Measurements from ENCODE around the gene IL1R2. TPM values are rescaled to one million over a fixed set of nuclear protein-coding genes. Genes with fewer than 3 reads are reported as not detected.
"Not testable (repeated sequence)": the region's sequence is repeated elsewhere in the genome, so short reads cannot be mapped to it uniquely, and the experiment has no call there.

Gene IL1R2
- total RNA-seq, 1 donor from 2014 or later = 3.6 TPM

DNA sequence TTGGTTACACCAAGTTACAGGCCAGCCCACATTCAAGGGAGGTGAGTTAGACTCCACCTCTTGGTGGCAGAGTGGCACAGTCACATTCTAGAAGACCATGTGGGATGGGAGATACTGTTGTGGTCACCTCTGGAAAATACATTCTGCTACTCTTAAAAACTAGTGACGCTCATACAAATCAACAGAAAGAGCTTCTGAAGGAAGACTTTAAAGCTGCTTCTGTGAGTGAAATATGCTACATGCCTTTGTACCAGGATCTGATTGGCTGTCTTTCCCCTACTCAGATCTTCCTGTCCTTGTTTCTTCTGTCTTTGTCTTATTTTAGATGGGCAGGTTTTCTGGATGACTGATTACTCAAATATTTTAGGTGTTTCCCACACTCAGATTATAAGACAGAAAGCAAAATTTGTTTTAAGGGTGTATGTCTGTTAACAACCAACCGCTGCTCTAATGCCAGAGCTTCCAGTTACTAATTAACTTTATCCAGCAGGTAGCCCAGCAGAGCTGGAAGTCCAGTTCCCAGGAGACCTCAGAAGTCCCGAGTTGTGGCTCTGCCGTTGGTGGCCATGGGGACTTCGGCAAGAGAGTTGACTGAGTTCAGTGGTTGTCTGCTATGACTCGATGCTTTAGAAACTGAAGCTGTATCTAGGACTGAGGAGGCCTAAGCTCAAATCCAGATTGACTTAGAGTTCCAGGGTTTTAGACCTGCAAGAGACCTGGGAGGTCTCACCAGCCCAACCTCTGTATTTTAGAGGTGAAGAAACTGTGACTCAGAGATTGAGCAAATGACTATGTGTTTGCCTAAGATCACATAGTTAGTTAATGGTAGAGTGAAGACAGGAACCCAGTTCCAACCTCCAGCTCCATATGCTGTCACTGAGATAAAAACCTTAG, 7.4 kb downstream of the IL1R2 start:
- no peak for DNase-seq (ENCODE audit: low spot score)

DNA sequence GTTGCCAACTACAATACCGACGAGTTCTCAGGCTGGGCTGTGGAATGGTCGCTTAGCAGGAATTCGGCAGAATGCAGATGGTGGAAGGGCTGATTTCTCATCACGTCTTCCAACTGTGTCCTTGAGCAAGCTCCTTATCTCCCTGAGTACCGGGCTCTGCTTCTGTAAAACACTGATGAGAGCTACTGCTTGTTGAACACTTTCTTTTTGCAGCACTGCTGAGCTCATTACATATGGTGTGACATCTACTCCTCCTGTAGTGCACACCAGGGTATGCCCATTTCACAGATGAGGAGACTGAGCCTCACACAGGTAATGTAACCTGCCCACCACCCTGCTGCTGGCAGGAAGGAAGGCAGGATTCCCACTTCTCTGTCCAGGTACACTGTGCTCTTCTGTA, 8.3 kb downstream of the IL1R2 start:
- DNase-seq (ENCODE audit: low spot score) = no peak

DNA sequence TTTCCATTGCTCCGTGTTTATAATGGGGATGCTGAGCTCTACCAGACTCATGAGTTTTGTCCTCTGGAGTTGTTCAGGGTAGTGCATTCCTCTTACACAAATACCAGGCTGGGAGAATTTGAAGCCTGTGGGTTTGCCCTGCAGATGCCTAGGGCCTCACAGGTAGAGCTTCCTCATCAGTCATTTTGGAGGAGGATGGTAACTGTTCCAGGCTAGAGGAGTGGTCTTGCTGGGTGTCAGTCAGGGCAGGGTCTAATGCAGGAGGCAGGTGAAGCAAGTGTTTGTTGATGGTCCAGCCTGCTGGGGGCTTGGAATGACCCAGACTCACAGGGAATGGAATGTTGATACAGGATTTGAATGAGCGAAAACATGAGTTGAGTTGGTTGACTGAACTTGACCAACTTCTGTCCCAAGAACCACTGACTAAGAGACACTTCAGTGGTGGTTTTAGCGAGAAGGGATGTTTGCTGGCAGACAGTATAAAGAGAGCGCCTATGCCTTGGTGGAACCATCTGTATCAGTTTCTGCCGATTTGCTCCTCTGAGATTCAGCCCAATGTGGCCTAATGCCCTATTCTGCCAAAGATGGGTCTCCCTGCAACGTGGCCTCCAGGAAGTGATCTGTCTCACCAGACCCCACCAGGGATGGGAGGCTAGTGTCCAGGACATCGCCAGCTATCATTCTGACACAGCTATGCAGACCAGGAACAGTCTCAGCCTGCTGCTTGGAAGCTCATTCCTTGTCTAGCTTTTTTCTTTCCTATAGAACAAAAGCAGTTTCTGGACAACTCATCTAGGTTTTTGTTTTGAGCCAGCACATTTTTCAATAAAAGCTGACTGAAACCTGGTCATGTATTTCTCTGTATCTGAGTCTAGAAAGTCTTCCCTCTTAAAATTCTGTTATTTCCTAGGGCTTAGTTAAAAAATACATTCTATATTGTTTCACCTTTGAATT, 9.3 kb downstream of the IL1R2 start:
- DNase-seq (ENCODE audit: low spot score) = no peak

DNA sequence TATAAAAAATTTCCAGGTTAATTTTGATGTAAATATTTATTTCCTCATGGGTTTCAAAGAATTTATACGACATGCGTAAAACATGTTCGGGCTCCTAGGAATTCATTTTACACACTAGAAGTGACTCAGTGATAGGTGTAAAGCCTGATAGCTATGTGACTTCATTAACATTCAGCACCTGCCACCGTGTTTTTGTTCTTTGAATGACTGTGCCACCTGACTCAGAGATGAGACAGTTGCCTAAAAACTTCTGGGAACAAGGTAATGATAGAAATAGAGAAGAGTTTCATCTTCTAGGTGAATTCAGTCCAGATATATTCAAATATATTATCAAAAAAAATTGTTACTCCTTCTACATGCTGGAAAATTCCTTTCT, 10.0 kb downstream of the IL1R2 start:
- no peak for DNase-seq (ENCODE audit: low spot score)

DNA sequence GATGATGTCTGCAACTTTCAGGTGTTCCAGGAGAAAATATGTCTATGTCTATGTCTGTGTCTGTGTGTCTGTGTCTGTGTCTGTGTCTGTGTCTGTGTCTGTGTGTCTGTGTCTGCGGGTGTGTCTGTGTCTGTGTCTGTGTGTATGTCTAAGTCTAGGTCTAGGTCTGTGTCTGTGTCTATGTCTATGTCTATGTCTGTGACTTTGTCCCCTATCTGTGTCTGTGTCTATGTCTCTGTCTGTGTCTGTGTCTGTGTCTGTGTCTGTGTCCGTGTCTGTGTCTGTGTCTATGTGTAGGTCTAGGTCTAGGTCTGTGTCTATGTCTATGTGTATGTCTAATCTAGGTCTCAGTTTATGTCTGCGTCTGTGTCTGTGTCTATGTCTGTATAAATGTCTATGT, 10.5 kb downstream of the IL1R2 start:
- no peak for DNase-seq (ENCODE audit: low spot score)

DNA sequence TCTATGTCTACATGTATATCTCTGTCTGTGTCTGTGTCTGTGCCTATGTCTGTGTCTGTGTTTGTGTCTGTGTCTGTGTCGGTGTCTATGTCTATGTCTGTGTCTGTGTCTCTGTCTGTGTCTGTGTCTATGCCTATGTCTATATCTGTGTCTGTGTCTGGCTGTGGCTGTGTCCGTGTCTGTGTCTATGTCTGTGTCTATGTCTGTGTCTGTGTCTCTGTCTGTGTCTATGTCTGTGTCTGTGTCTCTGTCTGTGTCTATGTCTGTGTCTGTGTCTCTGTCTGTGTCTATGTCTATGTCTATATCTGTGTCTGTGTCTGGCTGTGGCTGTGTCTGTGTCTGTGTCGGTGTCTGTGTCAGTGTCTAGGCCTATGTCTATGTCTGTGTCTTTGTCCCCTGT, 11.1 kb downstream of the IL1R2 start:
- not testable (repeated sequence) for DNase-seq (ENCODE audit: low spot score)

DNA sequence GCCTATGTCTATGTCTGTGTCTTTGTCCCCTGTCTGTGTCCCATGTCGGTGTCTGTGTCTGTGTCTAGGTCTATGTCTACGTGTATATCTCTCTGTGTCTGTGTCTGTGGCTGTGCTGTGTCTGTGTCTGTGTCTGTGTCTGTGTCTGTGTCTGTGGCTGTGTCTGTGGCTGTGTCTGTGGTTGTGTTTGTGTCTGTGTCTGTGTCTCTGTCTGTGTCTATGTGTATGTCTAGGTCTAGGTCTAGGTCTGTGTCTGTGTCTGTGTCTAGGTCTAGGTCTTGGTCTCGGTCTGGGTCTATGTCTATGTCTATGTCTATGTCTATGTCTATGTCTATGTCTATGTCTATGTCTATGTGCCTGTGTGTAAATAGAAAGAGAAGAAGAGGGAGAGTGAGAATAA, 11.9 kb downstream of the IL1R2 start:
- no peak for DNase-seq (ENCODE audit: low spot score)

DNA sequence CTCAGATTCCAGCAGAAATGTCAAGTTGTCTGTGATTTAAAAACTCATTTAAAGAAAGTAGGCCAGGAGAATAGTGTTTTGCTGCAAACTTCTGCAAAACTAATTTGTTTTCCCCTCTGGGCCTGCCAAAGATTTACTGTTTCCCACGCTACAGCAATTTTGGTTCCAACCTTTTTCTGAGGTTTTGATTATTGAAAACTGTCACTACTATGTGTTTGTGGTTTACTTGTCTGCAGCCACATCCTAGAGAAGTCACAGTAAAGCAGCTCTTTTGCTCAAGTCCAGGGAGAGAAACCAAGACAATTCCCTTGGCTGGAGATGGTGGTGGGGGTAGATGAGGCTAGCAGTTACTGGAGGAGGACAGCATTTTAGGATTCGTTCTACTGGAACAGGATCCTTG, 12.8 kb downstream of the IL1R2 start:
- no peak for DNase-seq (ENCODE audit: low spot score)

DNA sequence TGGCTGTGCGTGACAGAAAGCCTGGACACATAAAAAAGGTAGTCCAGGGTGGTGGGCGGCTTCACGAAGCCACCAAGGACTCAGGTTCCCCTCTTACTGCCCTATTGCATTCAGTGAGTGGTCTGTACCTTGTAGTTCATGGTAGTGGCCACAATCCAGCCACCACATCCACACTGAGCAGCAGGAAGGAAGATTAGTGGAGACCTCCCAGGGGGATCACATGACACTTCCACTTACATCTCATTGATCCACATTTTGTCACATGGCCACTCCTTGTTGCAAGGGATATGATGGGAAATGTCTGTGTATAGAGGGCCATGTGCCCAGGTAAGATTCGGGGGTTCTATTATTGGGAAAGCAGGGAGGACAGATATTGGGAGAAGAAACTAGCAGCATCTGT, 13.7 kb downstream of the IL1R2 start:
- DNase-seq (ENCODE audit: low spot score) = no peak

DNA sequence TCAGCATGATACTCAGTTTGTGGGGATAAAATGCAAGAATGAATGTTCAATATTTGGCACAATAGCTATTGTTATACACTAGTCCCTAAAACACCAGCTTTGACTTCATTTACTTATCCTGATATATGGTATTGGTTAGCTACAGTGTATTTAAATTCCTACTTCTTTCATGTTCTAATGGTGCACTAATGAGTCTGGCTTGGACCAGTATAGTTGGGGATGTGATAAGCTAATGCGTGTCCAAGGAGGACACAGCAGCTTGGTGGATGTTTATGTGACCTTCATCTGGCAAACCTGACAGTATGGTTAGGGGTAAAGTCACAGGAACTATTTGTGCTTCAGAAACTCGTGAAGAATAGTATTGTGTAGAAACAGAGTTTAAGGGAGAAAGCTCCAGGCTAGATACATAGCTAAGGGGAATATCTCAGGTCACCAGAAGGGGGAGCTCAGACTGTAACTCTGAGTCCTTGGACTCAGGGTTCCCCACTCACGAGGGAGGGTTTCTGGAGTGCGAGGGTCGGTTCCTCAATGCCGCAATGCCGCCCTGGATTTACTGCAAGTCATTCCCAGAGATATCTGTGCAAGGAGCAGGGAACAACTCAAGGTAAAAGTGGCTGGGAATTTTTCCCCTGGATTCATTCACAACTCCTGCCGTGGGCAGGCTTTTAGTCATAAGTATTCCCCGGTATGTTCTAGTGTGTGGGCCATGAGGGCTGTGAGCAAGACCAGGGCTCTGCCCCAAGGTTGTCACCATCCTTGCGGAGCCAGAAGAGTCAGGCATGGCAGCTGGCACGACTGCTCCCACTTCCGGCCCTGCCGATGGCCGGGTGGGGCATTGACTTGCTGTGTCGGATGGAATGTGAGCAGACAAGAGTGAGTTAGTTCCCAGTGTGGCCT, 14.5 kb downstream of the IL1R2 start:
- DNase-seq (ENCODE audit: low spot score) = peak; percentile 44

DNA sequence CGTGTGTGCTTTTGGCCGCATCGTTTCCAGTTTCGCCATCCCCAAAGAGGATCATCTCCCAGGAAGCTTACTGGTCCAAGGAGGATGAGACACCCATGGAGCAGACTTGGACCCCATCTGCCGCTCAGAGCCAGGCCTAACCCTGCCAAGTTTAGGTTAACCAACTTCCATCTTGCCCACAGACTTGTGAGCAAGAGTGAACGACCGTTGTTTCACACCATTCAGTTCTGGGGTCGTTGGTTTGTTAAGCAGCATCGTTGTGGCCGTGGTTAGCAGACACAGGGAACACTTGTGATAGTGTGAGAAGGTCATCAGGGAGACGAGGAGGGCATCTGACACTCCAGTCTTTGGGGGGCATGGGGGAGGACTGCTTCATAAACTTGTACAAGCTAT, 15.1 kb downstream of the IL1R2 start:
- no peak for DNase-seq (ENCODE audit: low spot score)

DNA sequence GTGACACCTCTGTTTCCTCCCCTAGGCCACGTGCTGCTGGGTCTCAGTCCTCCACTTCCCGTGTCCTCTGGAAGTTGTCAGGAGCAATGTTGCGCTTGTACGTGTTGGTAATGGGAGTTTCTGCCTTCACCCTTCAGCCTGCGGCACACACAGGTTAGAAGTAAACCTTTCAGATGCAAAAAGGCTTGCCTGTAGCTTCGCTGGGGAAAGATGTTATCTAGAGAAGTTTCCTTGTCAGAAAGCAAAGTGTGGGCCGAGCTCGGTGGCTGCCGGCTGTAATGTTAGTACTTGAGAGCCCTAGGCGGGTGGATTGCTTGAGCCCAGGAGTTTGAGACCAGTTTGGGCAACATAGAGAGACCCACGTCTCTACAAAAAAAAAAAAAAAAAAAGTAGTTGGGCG, 16.7 kb downstream of the IL1R2 start:
- no peak for DNase-seq (ENCODE audit: low spot score)

DNA sequence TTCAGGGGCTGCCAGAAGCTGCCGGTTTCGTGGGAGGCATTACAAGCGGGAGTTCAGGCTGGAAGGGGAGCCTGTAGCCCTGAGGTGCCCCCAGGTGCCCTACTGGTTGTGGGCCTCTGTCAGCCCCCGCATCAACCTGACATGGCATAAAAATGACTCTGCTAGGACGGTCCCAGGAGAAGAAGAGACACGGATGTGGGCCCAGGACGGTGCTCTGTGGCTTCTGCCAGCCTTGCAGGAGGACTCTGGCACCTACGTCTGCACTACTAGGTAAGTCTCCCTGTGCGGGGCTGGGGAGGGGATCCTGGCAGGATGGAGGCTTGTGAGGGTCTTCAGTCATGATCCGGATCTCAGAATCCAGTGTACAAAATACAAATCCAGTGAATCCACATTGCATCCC, 17.8 kb downstream of the IL1R2 start:
- DNase-seq (ENCODE audit: low spot score) = no peak

DNA sequence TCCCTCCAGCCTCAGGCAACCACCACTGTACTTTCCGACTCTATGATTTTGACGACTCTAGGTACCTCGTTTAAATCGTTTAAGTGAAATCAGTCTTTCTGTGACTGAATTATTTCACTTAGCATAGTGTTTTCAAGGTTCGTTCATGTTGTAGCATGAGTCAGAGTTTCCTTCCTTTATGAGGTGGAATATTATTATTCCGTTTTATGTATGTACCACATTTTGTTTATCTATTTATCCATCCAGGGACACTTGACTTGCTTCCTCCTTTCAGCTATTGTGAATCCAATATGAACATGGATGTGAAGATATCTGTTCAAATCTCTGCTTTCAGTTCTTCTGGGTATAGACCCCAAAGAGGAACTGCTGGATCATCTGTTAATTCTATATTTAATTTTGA, 19.1 kb downstream of the IL1R2 start:
- no peak for DNase-seq (ENCODE audit: low spot score)

DNA sequence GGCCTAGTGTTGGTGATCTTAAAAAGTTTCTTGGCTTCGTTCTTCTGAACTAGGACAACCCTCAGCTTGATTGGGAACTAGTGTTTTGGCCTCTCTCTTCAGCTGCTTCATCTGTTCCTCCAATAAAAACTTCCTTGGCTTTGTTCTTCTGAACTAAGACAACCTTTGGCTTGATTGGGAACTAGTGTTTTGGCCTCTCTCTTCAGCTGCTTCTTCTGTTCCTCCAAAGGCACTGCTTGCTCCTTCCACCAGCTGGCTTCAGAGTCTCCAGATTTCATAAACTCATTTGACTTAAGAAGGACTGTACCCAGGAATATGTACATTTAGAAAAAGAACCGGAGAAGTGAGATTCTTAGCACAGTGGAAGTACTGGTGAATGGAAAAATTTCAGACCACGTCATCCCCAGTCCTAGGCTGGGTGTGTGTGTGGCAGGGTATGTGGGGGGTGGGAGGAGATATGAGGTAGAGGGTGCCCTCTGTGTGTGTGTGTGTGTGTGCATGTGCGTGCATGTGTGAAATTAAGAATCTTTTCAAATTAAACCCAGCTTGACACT, 20.4 kb downstream of the IL1R2 start:
- no peak for DNase-seq (ENCODE audit: low spot score)

DNA sequence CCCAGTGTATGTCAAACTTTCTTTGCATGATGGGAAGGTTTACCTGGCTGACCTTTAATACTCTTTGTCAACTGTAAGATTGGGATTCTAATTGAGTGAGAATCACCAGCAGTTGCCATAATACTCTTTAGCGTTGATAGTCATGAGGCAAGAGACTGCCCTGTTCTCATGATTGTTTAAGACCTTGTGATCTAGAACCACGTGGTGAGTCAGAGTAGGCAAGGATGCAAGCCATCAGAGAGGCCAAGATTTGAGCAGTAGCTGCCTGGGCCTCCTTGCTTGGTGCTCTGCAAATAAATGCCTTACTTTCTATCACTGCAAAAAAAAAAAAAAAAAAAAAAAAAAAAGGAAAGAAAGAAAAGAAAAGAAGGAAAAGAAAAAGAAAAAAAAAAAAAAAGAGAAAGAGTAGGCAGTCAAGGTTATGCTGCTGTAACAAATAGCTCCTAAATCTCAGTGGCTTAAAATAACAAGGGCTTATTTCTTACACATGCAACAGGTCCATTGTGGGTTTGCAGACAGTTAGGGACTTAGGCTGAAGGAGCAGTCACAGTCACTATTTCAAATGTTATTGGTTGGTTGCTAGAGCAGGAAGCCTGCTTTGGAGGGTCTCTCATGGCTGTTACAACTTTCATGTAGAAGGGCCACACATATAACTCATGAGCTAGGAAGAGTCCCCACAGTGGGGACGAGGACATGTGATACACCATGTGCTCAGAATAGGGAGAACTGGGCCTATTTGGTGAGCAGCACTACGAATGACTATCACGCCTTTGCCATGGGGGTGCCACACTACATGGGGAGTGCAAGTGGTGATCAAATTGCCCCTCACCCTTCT, 21.7 kb downstream of the IL1R2 start:
- no peak for DNase-seq (ENCODE audit: low spot score)

DNA sequence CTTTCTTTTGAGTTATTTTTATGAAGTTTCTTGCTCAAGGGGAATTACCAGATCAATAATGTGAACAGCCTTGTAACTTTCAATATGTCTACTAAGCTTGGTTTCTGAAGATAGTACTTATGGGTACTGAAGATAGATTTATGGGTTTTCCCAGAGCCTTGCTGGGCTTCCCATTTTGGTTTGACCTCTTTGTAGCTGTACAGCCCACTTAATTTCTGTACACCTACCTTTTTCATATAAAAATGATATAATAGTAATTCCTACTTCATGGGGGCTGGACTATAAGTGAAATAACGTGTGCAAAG, 22.2 kb downstream of the IL1R2 start:
- no peak for DNase-seq (ENCODE audit: low spot score)

DNA sequence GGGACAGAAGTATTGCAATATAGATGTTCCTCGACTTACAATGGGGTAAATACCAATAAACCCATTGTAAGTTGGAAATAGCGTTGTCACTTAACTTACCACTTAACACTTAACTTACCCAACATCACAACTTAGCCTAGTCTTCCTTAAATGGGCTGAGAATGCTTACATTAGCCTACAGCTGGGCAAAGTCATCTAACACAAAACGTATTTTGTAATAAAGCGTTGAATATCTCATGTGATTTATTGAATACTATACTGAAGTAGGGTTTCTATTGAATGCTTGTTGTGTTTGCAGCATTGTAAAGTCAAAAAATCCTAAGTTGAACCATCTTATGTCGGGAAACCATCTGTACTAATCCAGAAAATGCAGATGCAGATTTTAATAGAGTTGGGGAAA, 23.6 kb downstream of the IL1R2 start:
- no peak for DNase-seq (ENCODE audit: low spot score)

DNA sequence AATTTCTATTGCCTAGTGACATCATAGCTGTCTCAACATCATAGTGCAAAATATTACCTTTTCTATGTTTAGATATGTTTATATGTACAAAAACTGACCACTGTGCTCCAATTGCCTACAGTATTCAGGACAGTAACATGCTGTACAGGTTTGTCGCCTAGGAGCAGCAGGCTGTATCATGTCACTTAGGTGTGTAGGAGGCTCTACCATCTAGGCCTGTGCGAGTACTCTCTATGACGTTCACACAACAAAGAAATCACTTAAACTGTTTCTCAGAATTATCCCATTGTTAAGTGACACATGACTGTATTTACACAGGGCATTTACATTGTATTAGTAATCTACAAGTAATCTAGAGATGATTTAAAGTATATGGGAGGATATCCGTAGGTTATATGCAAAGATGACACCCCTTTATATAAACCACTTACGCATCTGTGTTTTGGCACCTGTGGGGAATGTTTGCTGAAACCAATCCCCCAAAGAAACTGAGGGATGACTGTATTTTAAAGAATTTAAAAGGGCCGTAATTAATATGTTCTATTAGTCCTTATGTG, 24.7 kb downstream of the IL1R2 start:
- DNase-seq (ENCODE audit: low spot score) = no peak

DNA sequence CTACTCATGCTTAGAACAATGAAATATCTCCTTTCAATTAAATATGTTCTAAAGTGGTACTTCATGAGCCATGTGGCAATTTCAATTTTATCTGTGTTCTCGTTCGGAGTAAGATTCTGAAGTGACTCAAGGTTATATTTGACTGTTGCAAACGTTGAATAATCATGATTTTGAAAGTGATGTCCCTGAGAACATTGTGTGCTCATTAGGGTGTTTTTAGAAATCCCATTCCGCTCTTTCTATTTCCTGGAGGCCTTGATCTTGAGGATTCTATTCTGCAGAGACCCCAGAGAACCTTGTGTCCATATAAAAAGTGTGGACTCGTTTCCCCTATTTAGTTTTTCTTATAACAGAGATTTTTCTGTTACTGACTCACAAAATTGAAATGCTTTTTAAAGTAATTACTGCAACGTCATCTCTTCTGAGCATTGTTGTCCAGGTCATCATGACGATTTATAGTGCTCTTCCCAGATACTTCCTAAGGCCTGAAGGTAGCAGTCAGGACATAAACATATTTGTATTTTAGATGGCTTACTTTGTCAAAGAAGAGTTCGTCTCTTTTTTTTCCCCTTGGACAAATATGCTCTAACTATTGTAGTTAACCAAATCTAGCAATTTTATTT, 27.2 kb downstream of the IL1R2 start:
- no peak for DNase-seq (ENCODE audit: low spot score)
